A549 (cell line): ENCODE results near the gene DRC7. TPM values are rescaled to one million over a fixed set of nuclear protein-coding genes. Genes with fewer than 3 reads are reported as not detected.
A peak's percentile ranks its signal among the peaks of the same experiment; 100 is the strongest.

Source experiments
- ATAC-seq, 2 experiments: fragments of 200-7000 bp in 1 of 2; fragments of >200 bp in 1 of 2; cut with Nextera tagmentation in 1 of 2; cut with Tn5 transposase in 1 of 2; 3 replicates each; pipeline versions ENCODE4 v1.8.0 to v1.9.1; 2018 to 2020; ENCODE audit warnings: mild to moderate bottlenecking in 1 of 2, moderate library complexity in 1 of 2
- CTCF ChIA-PET: fragments of 300-600 bp; sonication (Branson Sonifier 250); formaldehyde crosslinking; extraction: SDS; loops from one replicate; lab custom pipeline; 2021; ENCODE audit warnings: antibody characterized with exemption, inconsistent platforms; lab: Yijun Ruan, JAX
- POLR2A ChIA-PET: fragments of 350-600 bp; formaldehyde crosslinking; extraction: SDS; loops from one replicate; lab custom pipeline; 2021; ENCODE audit warnings: antibody characterized with exemption, inconsistent platforms; lab: Yijun Ruan, JAX
- DNase-seq, 2 experiments: peaks; one replicate each; pipeline versions ENCODE4 v3.0.0 to v3.0.0-alpha.2; 2011 to 2016; ENCODE audit warnings: low read depth in 1 of 2, low spot score in 1 of 2
- FAIRE-seq: peaks from 2 replicates; lab custom pipeline; 2011; peaks lifted over from hg19 to GRCh38; lab: Jason Lieb, UNC
- H3K27ac ChIP-seq, 2 experiments: fragments of >200 bp; sonication (Bioruptor Twin); formaldehyde crosslinking; 3 replicates each; pipeline ENCODE4 v1.5.1; 2016 to 2017
- H3K4me1 ChIP-seq: fragments of >200 bp; sonication (Bioruptor Twin); formaldehyde crosslinking; 3 replicates; pipeline ENCODE4 v1.6.1; 2016
- H3K4me2 ChIP-seq: fragments of >200 bp; sonication (Bioruptor Twin); formaldehyde crosslinking; 3 replicates; pipeline ENCODE4 v1.6.1; 2016
- H3K4me3 ChIP-seq: fragments of >200 bp; sonication (Bioruptor Twin); formaldehyde crosslinking; 3 replicates; pipeline ENCODE4 v1.5.1; 2016
- H3K9me3 ChIP-seq: fragments of >200 bp; sonication (Bioruptor Twin); formaldehyde crosslinking; 3 replicates; pipeline ENCODE4 v1.6.1; 2016
- ATOH8 ChIP-seq: fragments of 250-450 bp; sonication (Bioruptor Pico); IDR thresholded peaks from 2 replicates; pipeline ENCODE4 v1.5.0; 2020; ENCODE audit warnings: low read depth, mild to moderate bottlenecking, moderate library complexity
- BHLHE40 ChIP-seq: IDR thresholded peaks from 2 replicates; pipeline ENCODE4 v1.6.1; 2012; ENCODE audit warnings: low read depth, low read length, inconsistent platforms
- CBX8 ChIP-seq: fragments of 200-600 bp; sonication (generic); IDR thresholded peaks from 2 replicates; pipeline ENCODE4 v1.6.1; 2016
- CHD2 ChIP-seq: fragments of 150-350 bp; IDR thresholded peaks from 2 replicates; pipeline ENCODE4 v1.6.1; 2014; ENCODE audit warnings: low read length; ENCODE audit not compliant: partially characterized antibody
- CHD4 ChIP-seq: fragments of 200-600 bp; sonication (generic); IDR thresholded peaks from 2 replicates; pipeline ENCODE4 v1.6.1; 2016; ENCODE audit warnings: antibody characterized with exemption, mild to moderate bottlenecking, borderline replicate concordance
- EHMT2 ChIP-seq: fragments of 200-600 bp; sonication (generic); IDR thresholded peaks from 2 replicates; pipeline ENCODE4 v1.6.1; 2016; ENCODE audit warnings: antibody characterized with exemption, low read depth, mild to moderate bottlenecking, moderate library complexity
- EP300 ChIP-seq, 2 experiments: fragments of >200 bp; sonication (Bioruptor Twin); formaldehyde crosslinking; IDR thresholded peaks; 2 replicates in 1 of 2; 3 replicates in 1 of 2; pipeline ENCODE4 v1.6.1; 2016 to 2017
- ESRRA ChIP-seq: fragments of 150-350 bp; IDR thresholded peaks from 2 replicates; pipeline ENCODE4 v1.6.1; 2014; ENCODE audit warnings: mild to moderate bottlenecking, low read length, borderline replicate concordance
- HES2 ChIP-seq: fragments of >200 bp; sonication (Bioruptor Twin); formaldehyde crosslinking; IDR thresholded peaks from 2 replicates; pipeline ENCODE4 v1.6.1; 2016
- HMGXB4 ChIP-seq: fragments of 250-450 bp; sonication (Bioruptor Pico); IDR thresholded peaks from 2 replicates; pipeline ENCODE4 v1.5.0; 2021; ENCODE audit warnings: mild to moderate bottlenecking, moderate library complexity, borderline replicate concordance
- KDM5A ChIP-seq: fragments of 200-600 bp; sonication (generic); IDR thresholded peaks from 2 replicates; pipeline ENCODE4 v1.6.1; 2016; ENCODE audit warnings: antibody characterized with exemption, mild to moderate bottlenecking
- NFE2L2 ChIP-seq: fragments of 150-350 bp; conservative IDR thresholded peaks from 2 replicates; pipeline ENCODE4 v1.6.1; 2014; ENCODE audit warnings: low read length
- POLR2AphosphoS2 ChIP-seq: conservative IDR thresholded peaks from 2 replicates; pipeline ENCODE4 v1.6.1; 2012; ENCODE audit warnings: low read length, improper control_type of control experiment, inconsistent platforms
- RAD21 ChIP-seq, 2 experiments: fragments of >200 bp in 1 of 2; sonication (Bioruptor Twin) in 1 of 2; formaldehyde crosslinking in 1 of 2; IDR thresholded peaks in 1 of 2; conservative IDR thresholded peaks in 1 of 2; 2 replicates in 1 of 2; 3 replicates in 1 of 2; pipeline ENCODE4 v1.6.1; 2012 to 2018; ENCODE audit warnings: inconsistent platforms in 1 of 2
- RARB ChIP-seq: fragments of 250-450 bp; sonication (Bioruptor Pico); IDR thresholded peaks from 2 replicates; pipeline ENCODE4 v1.8.0; 2021; ENCODE audit warnings: mild to moderate bottlenecking, moderate library complexity
- RCOR1 ChIP-seq: fragments of 150-350 bp; IDR thresholded peaks from 2 replicates; pipeline ENCODE4 v1.6.1; 2014; ENCODE audit warnings: antibody characterized with exemption, low read length, low read depth
- RFX5 ChIP-seq: fragments of 450-650 bp; IDR thresholded peaks from 2 replicates; pipeline ENCODE4 v1.7.1; 2014; ENCODE audit warnings: antibody characterized with exemption, mild to moderate bottlenecking, moderate library complexity
- RNF2 ChIP-seq: fragments of 200-600 bp; sonication (generic); IDR thresholded peaks from 2 replicates; pipeline ENCODE4 v1.6.1; 2016; ENCODE audit warnings: low read depth, mild to moderate bottlenecking, antibody characterized with exemption, moderate library complexity, borderline replicate concordance
- ZC3H11A ChIP-seq: fragments of 450-650 bp; IDR thresholded peaks from 2 replicates; pipeline ENCODE4 v1.6.1; 2014; ENCODE audit warnings: antibody characterized with exemption, mild to moderate bottlenecking
- WGBS: methylation state at CpG from one replicate; pipeline ENCODE4 v1.1.6; 2017; ENCODE audit errors: missing lambda C conversion rate; 5-methylcytosine and 5-hydroxymethylcytosine counted together
- polyA plus RNA-seq, 4 experiments: library from polyadenylated mRNA; depleted of rRNA in 3 of 4; stranded (reverse); fragments of >200 nt; fragmentation: RNase III in 1 of 4; extraction: RNeasy Plus Mini Kit Qiagen cat#74134 plus additional on column Dnase treatment in 1 of 4; gene quantifications; 2 replicates in 3 of 4; 3 replicates in 1 of 4; pipeline ENCODE4 v1.2.3, GENCODE V29; 2011 to 2017

DRC7 gene
- polyA plus RNA-seq, 2 of the 4 experiments (the other 2 are of a cell fraction) = 0.10 to 0.28 TPM

- WGBS = 91% methylated on average over 11 of the region's 11 CpGs
- TF ChIP-seq CHD2 (no peak), ESRRA (no peak), CHD4 (no peak), EP300 (IDR thresholded peaks at IDR 0.05) (no peak), RARB (CRISPR knock-in tag) (no peak), EHMT2 (no peak), RFX5 (no peak)
- TF ChIP-seq, all 56 proteins: peak for 0
- H3K4me3 ChIP-seq = no peak within 1 kb of the TSS
- ATAC-seq (peak in 1 of 2 experiments; percentile 3; a peak in 1 of 6 replicates), DNase-seq (no peak), FAIRE-seq (no peak)
- H3K9me3 ChIP-seq = no peaks in the 10 kb centered on the region
- CTCF ChIA-PET = interaction anchor here (1.0 to 4.7 kb wide), 6 partner anchors 9 to 127 kb away, joined by 3 to 21 read pairs (median 4); no protein-coding TSS in a partner anchor
- H3K4me2 ChIP-seq = peak within 1 kb of the TSS; percentile 33
- peaks cover 16% of the 10 kb centered on the region for H3K4me1 ChIP-seq
- POLR2A ChIA-PET = no interaction called here
- H3K27ac ChIP-seq = peak within 1 kb of the TSS; percentile 61 to 71
These were observed 26.4 kb upstream of the DRC7 start, which contains the start of gene ADGRG3 for GRCh38 chr16:57668263-57668571. ADGRG3 (plus strand) TSS chr16:57668306; CDS start chr16:57668348, 42 bp downstream.

- ChIA-PET POLR2A (no interaction called here), CTCF (interaction anchor here (0.6 to 4.7 kb wide), 5 partner anchors 10 to 92 kb away, joined by 3 to 21 read pairs (median 4); no protein-coding TSS in a partner anchor)
- WGBS = 91% methylated on average over 19 of the region's 20 CpGs
- no peaks in the 10 kb centered on the region for H3K9me3 ChIP-seq
- no peak overlapping the region for H3K4me2 ChIP-seq
- no peak for FAIRE-seq
- H3K4me3 ChIP-seq = no peak overlapping the region
- no peak for DNase-seq
- H3K27ac ChIP-seq = peak overlapping the region; percentile 61 to 71; a peak in 4 of 6 replicates
- no peak for TF ChIP-seq RNF2
- no peak for TF ChIP-seq HMGXB4 (CRISPR knock-in tag)
- TF ChIP-seq ATOH8 = no peak
- no peak for TF ChIP-seq ZC3H11A
- no peak for TF ChIP-seq HES2
- TF ChIP-seq CHD4 = no peak
- TF ChIP-seq RFX5 = no peak
- TF ChIP-seq RAD21 (conservative IDR thresholded peaks at IDR 0.05 in 1 of 2, IDR thresholded peaks at IDR 0.05 in 1 of 2) = no peak
- TF ChIP-seq BHLHE40 = no peak
- no peak for TF ChIP-seq RCOR1
- TF ChIP-seq EHMT2 = no peak
- TF ChIP-seq CBX8 = no peak
- no peak for TF ChIP-seq RARB (CRISPR knock-in tag)
- TF ChIP-seq NFE2L2 = no peak
- TF ChIP-seq POLR2AphosphoS2 = no peak
- no peak for TF ChIP-seq ESRRA
- TF ChIP-seq KDM5A = no peak
- ATAC-seq = peak; percentile 1 to 2; a peak in 1 of 6 replicates
- H3K4me1 ChIP-seq = peaks cover 16% of the 10 kb centered on the region
These were observed 25.8 kb upstream of the DRC7 start for GRCh38 chr16:57668630-57669475.
